BE2C (cell line): ENCODE results near the gene NFKBIB.
"Not testable (repeated sequence)": the region's sequence is repeated elsewhere in the genome, so short reads cannot be mapped to it uniquely, and the experiment has no call there.

Source experiments
- DNase-seq: peaks from one replicate; pipeline ENCODE4 v3.0.0-alpha.2; 2020
- H3K27me3 ChIP-seq: fragments of 250-450 bp; sonication (Bioruptor Pico); 2 replicates; pipeline ENCODE4 v1.5.1; 2020; ENCODE audit warnings: mild to moderate bottlenecking
- H3K36me3 ChIP-seq: fragments of 250-450 bp; sonication (Bioruptor Pico); 2 replicates; pipeline ENCODE4 v1.5.1; 2020; ENCODE audit warnings: mild to moderate bottlenecking
- H3K4me1 ChIP-seq: fragments of 250-450 bp; sonication (Bioruptor Pico); 2 replicates; pipeline ENCODE4 v1.5.1; 2020
- H3K4me3 ChIP-seq: 2 replicates; pipeline ENCODE4 v1.5.1; 2011; ENCODE audit warnings: low read depth, low read length
- H3K9me3 ChIP-seq: fragments of 250-450 bp; sonication (Bioruptor Pico); 2 replicates; pipeline ENCODE4 v1.5.1; 2020
- CTCF ChIP-seq: IDR thresholded peaks from 2 replicates; pipeline ENCODE4 v1.5.1; 2012; ENCODE audit warnings: mild to moderate bottlenecking, low read depth, low read length

NFKBIB gene

GRCh38 chr19:38853214-38853613, 46.6 kb upstream of the NFKBIB start:
- Histone ChIP-seq H3K9me3 (no peaks in the 10 kb centered on the region), H3K36me3 (peaks cover 11% of the 10 kb centered on the region), H3K4me3 (no peak overlapping the region), H3K27me3 (no peaks in the 10 kb centered on the region), H3K4me1 (peaks cover 3% of the 10 kb centered on the region)
- DNase-seq: no peak
- no peak for TF ChIP-seq CTCF

GRCh38 chr19:38854961-38855360, 44.8 kb upstream of the NFKBIB start:
- not testable (repeated sequence) for DNase-seq, H3K9me3 ChIP-seq, H3K36me3 ChIP-seq, H3K27me3 ChIP-seq, H3K4me3 ChIP-seq, H3K4me1 ChIP-seq

GRCh38 chr19:38855751-38856150, 44.0 kb upstream of the NFKBIB start:
- not testable (repeated sequence) for H3K36me3 ChIP-seq, H3K4me1 ChIP-seq, H3K9me3 ChIP-seq, H3K27me3 ChIP-seq, DNase-seq, H3K4me3 ChIP-seq

DNA sequence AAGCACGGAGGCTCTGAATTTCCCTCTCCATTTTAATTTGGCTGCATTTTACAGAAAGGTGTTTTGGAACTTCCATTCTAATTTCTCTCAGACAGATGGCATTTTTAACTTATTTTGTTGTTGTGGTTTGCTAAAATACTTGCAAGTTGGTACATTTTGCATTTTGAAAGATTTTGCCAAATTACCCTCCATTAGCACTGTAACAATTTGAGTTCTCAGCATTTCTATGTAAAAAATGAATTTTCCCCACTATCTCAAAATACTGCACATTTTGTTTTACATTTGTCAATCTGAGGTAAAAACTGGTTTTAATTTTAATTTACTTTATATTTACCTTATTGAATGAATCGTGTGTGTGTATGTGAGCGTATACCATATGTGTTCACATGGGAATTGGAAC, 43.0 kb upstream of the NFKBIB start:
- Histone ChIP-seq H3K4me1 (peaks cover 4% of the 10 kb centered on the region; the same call in 1 of the 2 replicates), H3K36me3 (no peaks in the 10 kb centered on the region), H3K4me3 (no peak overlapping the region), H3K27me3 (no peaks in the 10 kb centered on the region), H3K9me3 (no peaks in the 10 kb centered on the region)
- no peak for DNase-seq
- TF ChIP-seq CTCF: no peak

DNA sequence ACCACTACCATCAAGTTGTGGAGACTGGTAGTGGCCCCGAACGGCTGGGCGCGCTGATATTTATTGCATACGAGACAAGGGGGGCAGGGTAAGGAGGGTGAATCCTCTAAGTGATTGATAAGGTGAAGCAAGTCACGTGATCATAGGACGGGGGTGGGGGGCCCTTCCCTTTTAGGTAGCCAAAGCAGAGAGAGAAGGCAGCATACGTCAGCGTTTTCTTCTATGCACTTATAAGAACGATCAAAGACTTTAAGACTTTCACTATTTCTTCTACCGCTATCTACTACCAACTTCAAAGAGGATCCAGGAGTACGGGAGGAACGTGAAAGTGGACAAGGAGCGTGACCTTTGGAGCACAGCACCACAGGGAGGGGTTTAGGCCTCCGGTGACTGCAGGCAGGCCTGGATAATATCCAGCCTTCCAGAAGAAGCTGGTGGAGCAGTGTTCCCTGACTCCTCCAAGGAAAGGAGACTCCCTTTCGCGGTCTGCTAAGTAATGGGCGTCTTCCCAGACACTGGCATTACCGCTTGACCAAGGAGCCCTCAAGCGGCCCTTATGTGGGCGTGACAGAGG, 40.1 kb upstream of the NFKBIB start:
- H3K4me1 ChIP-seq, H3K4me3 ChIP-seq, H3K36me3 ChIP-seq, DNase-seq, H3K27me3 ChIP-seq, H3K9me3 ChIP-seq: not testable (repeated sequence)

DNA sequence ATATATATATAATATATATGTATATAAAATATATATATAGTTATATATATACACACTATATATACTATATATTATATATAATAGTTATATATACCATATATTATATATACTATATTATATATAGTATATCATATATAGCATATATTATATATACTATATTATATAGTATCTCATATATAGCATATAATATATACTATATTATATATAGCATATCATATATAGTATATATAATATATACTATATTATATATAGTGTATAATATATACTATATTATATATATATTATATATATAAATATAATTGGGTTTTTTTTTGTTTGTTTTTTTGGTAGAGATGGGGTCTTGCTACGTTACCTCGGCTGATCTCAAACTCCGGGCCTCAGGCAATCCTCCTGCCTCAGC, 38.4 kb upstream of the NFKBIB start:
- Histone ChIP-seq H3K36me3 (no peaks in the 10 kb centered on the region), H3K4me1 (peaks cover 9% of the 10 kb centered on the region; the same call in 1 of the 2 replicates), H3K4me3 (no peak overlapping the region), H3K27me3 (no peaks in the 10 kb centered on the region), H3K9me3 (no peaks in the 10 kb centered on the region)
- no peak for TF ChIP-seq CTCF
- DNase-seq: no peak

GRCh38 chr19:38862321-38863059, 37.3 kb upstream of the NFKBIB start:
- no peaks in the 10 kb centered on the region for H3K9me3 ChIP-seq
- DNase-seq: peak; percentile 91
- no peak for TF ChIP-seq CTCF
- no peaks in the 10 kb centered on the region for H3K36me3 ChIP-seq
- H3K4me3 ChIP-seq: no peak overlapping the region
- peaks cover 9% of the 10 kb centered on the region; the same call in 1 of the 2 replicates for H3K4me1 ChIP-seq
- no peaks in the 10 kb centered on the region for H3K27me3 ChIP-seq
